Endothelial cell of umbilical vein (primary cell): ENCODE measurements around the gene MAP3K13. TPM values are rescaled to one million over a fixed set of nuclear protein-coding genes. Genes with fewer than 3 reads are reported as not detected.

Experiments
- BruUV-seq: library from RNA; stranded (reverse); fragments of 400-500 nt; replicated peaks from 2 replicates; lab custom pipeline; 2021; lab: Mats Ljungman, UMichigan
- CTCF ChIA-PET: fragments of 300-600, 350-600 bp; sonication (Branson Sonifier 250); formaldehyde crosslinking; loops from one replicate; lab custom pipeline; 2021; ENCODE audit warnings: antibody characterized with exemption, inconsistent platforms; lab: Charles Lee
- POLR2A ChIA-PET: fragments of 300-600, 350-600 bp; sonication (Branson Sonifier 250); formaldehyde crosslinking; loops from one replicate; lab custom pipeline; 2021; ENCODE audit warnings: antibody characterized with exemption, inconsistent platforms; lab: Charles Lee
- DNase-seq: peaks from one replicate; pipeline ENCODE4 v3.0.0-alpha.2; 2011; ENCODE audit warnings: low read depth, low spot score
- FAIRE-seq: peaks from 2 replicates; lab custom pipeline; 2011; peaks lifted over from hg19 to GRCh38; lab: Jason Lieb, UNC
- H2AFZ ChIP-seq: 2 replicates; pipeline ENCODE4 v1.6.0; 2012; ENCODE audit warnings: low read depth, low read length, control low read depth, inconsistent platforms
- H3K27ac ChIP-seq: 2 replicates; pipeline ENCODE4 v1.5.1; 2011; ENCODE audit warnings: low read depth, mild to moderate bottlenecking, control low read depth, low read length, moderate library complexity; ENCODE audit not compliant: insufficient read depth
- H3K27me3 ChIP-seq, 2 experiments: 2 replicates each; pipeline versions ENCODE4 v1.6.0 to v1.6.1; 2011; ENCODE audit warnings: low read length in 2 of 2, mixed read lengths in 1 of 2; ENCODE audit not compliant: control insufficient read depth in 2 of 2, insufficient read depth in 2 of 2
- H3K36me3 ChIP-seq, 2 experiments: 2 replicates in 1 of 2; 3 replicates in 1 of 2; pipeline ENCODE4 v1.5.1; 2011; ENCODE audit warnings: low read length in 2 of 2, mild to moderate bottlenecking in 1 of 2, moderate library complexity in 1 of 2; ENCODE audit not compliant: control insufficient read depth in 2 of 2, insufficient read depth in 2 of 2; ENCODE audit errors: extremely low read depth in 1 of 2
- H3K4me1 ChIP-seq: 3 replicates; pipeline ENCODE4 v1.5.1; 2011; ENCODE audit warnings: mild to moderate bottlenecking, low read length; ENCODE audit not compliant: control insufficient read depth, insufficient read depth; ENCODE audit errors: extremely low read depth
- H3K4me2 ChIP-seq: 2 replicates; pipeline ENCODE4 v1.6.1; 2011; ENCODE audit warnings: low read length, control low read depth, mixed read lengths; ENCODE audit not compliant: insufficient read depth
- H3K4me3 ChIP-seq, 3 experiments: fragments of 200-600 bp in 1 of 3; sonication (generic), shearing (Covaris generic) in 1 of 3; replicated peaks in 1 of 3; 2 replicates each; pipeline ENCODE4 v1.5.1; 2011 to 2016; ENCODE audit warnings: control low read depth in 3 of 3, low read length in 3 of 3, mild to moderate bottlenecking in 2 of 3, inconsistent platforms in 1 of 3, low read depth in 1 of 3, moderate library complexity in 1 of 3; ENCODE audit not compliant: insufficient read depth in 1 of 3
- H3K79me2 ChIP-seq: 2 replicates; pipeline ENCODE4 v1.6.0; 2012; ENCODE audit warnings: low read length, inconsistent platforms; ENCODE audit not compliant: control insufficient read depth, insufficient read depth
- H3K9ac ChIP-seq: replicated peaks from 2 replicates; pipeline ENCODE3; 2011; ENCODE audit warnings: low read length, control low read depth; ENCODE audit not compliant: insufficient read depth; ENCODE audit errors: extremely low read depth
- H3K9me1 ChIP-seq: replicated peaks from 3 replicates; pipeline ENCODE4 v1.6.0; 2011; ENCODE audit warnings: mild to moderate bottlenecking, low read length; ENCODE audit not compliant: control insufficient read depth, insufficient read depth; ENCODE audit errors: extremely low read depth
- H3K9me3 ChIP-seq: replicated peaks from 2 replicates; pipeline ENCODE4 v1.5.1; 2012; ENCODE audit warnings: low read length, inconsistent platforms; ENCODE audit not compliant: control insufficient read depth, insufficient read depth
- H4K20me1 ChIP-seq: replicated peaks from 2 replicates; pipeline ENCODE3; 2011; ENCODE audit warnings: mild to moderate bottlenecking, low read length; ENCODE audit not compliant: control insufficient read depth, insufficient read depth; ENCODE audit errors: extremely low read depth
- FOS ChIP-seq: IDR thresholded peaks from 2 replicates; pipeline ENCODE4 v1.6.1; 2011; ENCODE audit warnings: mild to moderate bottlenecking, low read length, moderate library complexity, borderline replicate concordance; ENCODE audit not compliant: insufficient read depth
- GATA2 ChIP-seq: IDR thresholded peaks from 2 replicates; pipeline ENCODE4 v1.7.0; 2011; ENCODE audit warnings: low read depth, mild to moderate bottlenecking, moderate library complexity, mixed read lengths, low read length; ENCODE audit not compliant: insufficient read length, insufficient read depth
- JUN ChIP-seq: IDR thresholded peaks from 2 replicates; pipeline ENCODE4 v1.6.1; 2011; ENCODE audit warnings: borderline replicate concordance, low read depth; ENCODE audit not compliant: insufficient read length, insufficient read depth
- POLR2A ChIP-seq: IDR thresholded peaks from 2 replicates; pipeline ENCODE4 v1.6.1; 2012; ENCODE audit warnings: low read depth, mild to moderate bottlenecking, control low read depth, low read length
- dilution Hi-C: fragments of 300-500 bp; cut with MboI; formaldehyde crosslinking; loops from one replicate; pipeline ENCODE4 v1.15.0; 2019; ENCODE audit warnings: low sequenced_read_pairs; ENCODE audit not compliant: extremely low pct_ligation_motif_present
- intact Hi-C: fragments of 100-400 bp; cut with micrococcal nuclease; formaldehyde crosslinking; loops from one replicate; pipeline ENCODE4 v1.10.0; 2022
- polyA plus RNA-seq, 4 experiments: library from polyadenylated mRNA; depleted of rRNA in 3 of 4; stranded (reverse) in 3 of 4; unstranded in 1 of 4; fragments of >200 nt; gene quantifications; 2 replicates each; pipeline versions ENCODE4 v1.2.1 to v1.2.3, GENCODE V29; 2011 to 2012; ENCODE audit warnings: missing spikeins in 1 of 4
- total RNA-seq: library from RNA; stranded (reverse); gene quantifications from 2 replicates; pipeline ENCODE4 v1.2.3, GENCODE V29; 2021
- TF ChIP-seq, protein P1 (sequence below), 2 donors: IDR thresholded peaks; 1 replicate in 1 of 2; 2 replicates in 1 of 2; pipeline ENCODE4 v1.5.1; 2011; ENCODE audit warnings: low read length in 2 of 2, mild to moderate bottlenecking in 2 of 2, moderate library complexity in 2 of 2, control low read depth in 1 of 2, inconsistent platforms in 1 of 2, low read depth in 1 of 2; ENCODE audit not compliant: insufficient read depth in 1 of 2; ENCODE audit errors: extremely low read depth in 1 of 2

Gene MAP3K13
- total and polyA plus RNA-seq, 2 donors (not counting 3 experiments of a cell fraction or from before 2014, with no cell fraction given) = 6.2 to 15.4 TPM

DNA sequence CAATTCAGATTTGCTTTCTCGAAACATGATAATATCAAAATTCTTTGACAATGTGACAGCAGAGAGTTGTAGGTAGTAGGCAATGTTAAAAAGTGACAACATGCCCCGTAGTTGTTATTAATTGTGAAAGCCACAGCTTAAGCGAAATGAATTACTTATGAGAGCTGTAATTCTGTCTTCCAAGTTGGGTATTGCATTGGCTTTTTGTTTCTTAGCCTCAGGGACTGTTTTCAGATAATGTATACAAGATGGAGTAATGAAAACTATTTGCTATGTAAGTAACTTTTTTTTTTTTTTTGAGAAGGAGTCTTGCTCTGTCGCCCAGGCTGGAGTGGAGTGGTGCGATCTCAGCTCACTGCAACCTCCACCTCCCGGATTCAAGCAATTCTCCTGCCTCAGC, 43.1 kb upstream of the MAP3K13 start:
- POLR2A ChIA-PET = no interaction called here
- TF ChIP-seq POLR2A = no peak
- no peaks in the 10 kb centered on the region for H3K9me3 ChIP-seq
- H4K20me1 ChIP-seq = no peaks in the 10 kb centered on the region
- no peaks in the 10 kb centered on the region for H3K9me1 ChIP-seq
- CTCF ChIA-PET = interaction anchor here (1.2 kb wide), 1 partner anchor 9 kb away, joined by 3 read pairs; no protein-coding TSS in a partner anchor
- H3K4me1 ChIP-seq = peaks cover 9% of the 10 kb centered on the region
- BruUV-seq = no TSS peak
- no peak overlapping the region for H3K4me3 ChIP-seq
- no peak overlapping the region for H3K27ac ChIP-seq
- no peaks in the 10 kb centered on the region for H3K79me2 ChIP-seq
- intact Hi-C loops (no loop called here), dilution Hi-C loops (no loop called here)
- H3K9ac ChIP-seq = no peak overlapping the region
- FAIRE-seq = no peak
- no peak overlapping the region for H3K4me2 ChIP-seq
- H2AFZ ChIP-seq = no peak overlapping the region
- H3K27me3 ChIP-seq = no peaks in the 10 kb centered on the region
- no peaks in the 10 kb centered on the region for H3K36me3 ChIP-seq
- no peak for DNase-seq

DNA sequence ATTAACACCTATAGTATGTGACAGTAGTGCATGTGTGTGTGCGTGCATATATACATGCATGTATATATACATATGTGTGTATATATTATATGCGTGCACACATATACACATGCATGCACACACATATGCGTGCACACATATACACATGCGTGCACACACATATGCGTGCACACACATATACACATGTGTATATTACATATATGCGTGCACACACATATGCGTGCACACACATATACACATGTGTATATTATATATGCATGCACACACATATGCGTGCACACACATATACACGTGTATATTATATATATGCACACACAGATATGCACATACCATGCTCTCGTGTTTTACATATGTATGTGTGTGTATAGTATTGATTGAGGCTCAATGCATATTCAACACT, 42.0 kb upstream of the MAP3K13 start:
- H3K27me3 ChIP-seq = no peaks in the 10 kb centered on the region
- no peaks in the 10 kb centered on the region for H3K36me3 ChIP-seq
- peaks cover 9% of the 10 kb centered on the region for H3K4me1 ChIP-seq
- H4K20me1 ChIP-seq = no peaks in the 10 kb centered on the region
- H3K9me3 ChIP-seq = no peaks in the 10 kb centered on the region
- FAIRE-seq (no peak), DNase-seq (no peak)
- dilution Hi-C loops (no loop called here), intact Hi-C loops (no loop called here)
- no peaks in the 10 kb centered on the region for H3K9me1 ChIP-seq
- ChIA-PET POLR2A (no interaction called here), CTCF (no interaction called here)
- no peaks in the 10 kb centered on the region for H3K79me2 ChIP-seq
- no peak overlapping the region for H3K4me3 ChIP-seq
- no TSS peak for BruUV-seq
- H3K27ac ChIP-seq = no peak overlapping the region
- TF ChIP-seq FOS = no peak
- TF ChIP-seq, protein P1, sequence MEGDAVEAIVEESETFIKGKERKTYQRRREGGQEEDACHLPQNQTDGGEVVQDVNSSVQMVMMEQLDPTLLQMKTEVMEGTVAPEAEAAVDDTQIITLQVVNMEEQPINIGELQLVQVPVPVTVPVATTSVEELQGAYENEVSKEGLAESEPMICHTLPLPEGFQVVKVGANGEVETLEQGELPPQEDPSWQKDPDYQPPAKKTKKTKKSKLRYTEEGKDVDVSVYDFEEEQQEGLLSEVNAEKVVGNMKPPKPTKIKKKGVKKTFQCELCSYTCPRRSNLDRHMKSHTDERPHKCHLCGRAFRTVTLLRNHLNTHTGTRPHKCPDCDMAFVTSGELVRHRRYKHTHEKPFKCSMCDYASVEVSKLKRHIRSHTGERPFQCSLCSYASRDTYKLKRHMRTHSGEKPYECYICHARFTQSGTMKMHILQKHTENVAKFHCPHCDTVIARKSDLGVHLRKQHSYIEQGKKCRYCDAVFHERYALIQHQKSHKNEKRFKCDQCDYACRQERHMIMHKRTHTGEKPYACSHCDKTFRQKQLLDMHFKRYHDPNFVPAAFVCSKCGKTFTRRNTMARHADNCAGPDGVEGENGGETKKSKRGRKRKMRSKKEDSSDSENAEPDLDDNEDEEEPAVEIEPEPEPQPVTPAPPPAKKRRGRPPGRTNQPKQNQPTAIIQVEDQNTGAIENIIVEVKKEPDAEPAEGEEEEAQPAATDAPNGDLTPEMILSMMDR (IDR thresholded peaks at IDR 0.05; ENCODE audit: extremely low read depth in 1 of 2, insufficient read depth in 1 of 2, low read depth in 1 of 2, low read length in 2 of 2) = no peak
- no peak for TF ChIP-seq GATA2
- TF ChIP-seq JUN = no peak
- H3K4me2 ChIP-seq = no peak overlapping the region
- H2AFZ ChIP-seq = no peak overlapping the region
- no peak overlapping the region for H3K9ac ChIP-seq
